Activated naive CD8-positive, alpha-beta T cell treated with anti-CD3 and anti-CD28 coated beads, Interleukin-2, amount 50 U/mL, for 16 hours (primary cell): ENCODE data around the gene GDF11.
"Not testable (repeated sequence)": the region's sequence is repeated elsewhere in the genome, so short reads cannot be mapped to it uniquely, and the experiment has no call there.

ENCODE experiments used
- DNase-seq: peaks from one replicate; pipeline ENCODE4 v3.0.0-alpha.2; 2020; ENCODE audit warnings: low read depth, low spot score

GDF11 gene

GRCh38 chr12:55741931-55742680 is 816 bp upstream of the GDF11 start:
- DNase-seq = no peak

GRCh38 chr12:55743406-55744339 is 751 bp downstream of the GDF11 start:
- no peak for DNase-seq

GRCh38 chr12:55744340-55745030 is 1.6 kb downstream of the GDF11 start:
- no peak for DNase-seq

GRCh38 chr12:55745361-55746173 is 2.6 kb downstream of the GDF11 start:
- DNase-seq = no peak

- DNase-seq = no peak
These were observed 3.4 kb downstream of the GDF11 start for GRCh38 chr12:55746174-55746912.

- no peak for DNase-seq
These were observed 4.0 kb downstream of the GDF11 start for GRCh38 chr12:55746913-55747231.

- DNase-seq = no peak
These were observed 5.5 kb downstream of the GDF11 start for GRCh38 chr12:55748230-55748993.

- DNase-seq = no peak
These were observed 12.3 kb downstream of the GDF11 start for GRCh38 chr12:55755246-55755645.

- no peak for DNase-seq
These were observed 14.8 kb downstream of the GDF11 start for GRCh38 chr12:55757701-55758100.

- not testable (repeated sequence) for DNase-seq
These were observed 15.7 kb downstream of the GDF11 start for GRCh38 chr12:55758575-55758974.

- DNase-seq = no peak
These were observed 17.7 kb downstream of the GDF11 start for GRCh38 chr12:55760663-55761062.

- no peak for DNase-seq
These were observed 19.7 kb downstream of the GDF11 start for GRCh38 chr12:55762646-55763045.

GRCh38 chr12:55765736-55766290 is 22.9 kb downstream of the GDF11 start:
- DNase-seq = no peak

- DNase-seq = no peak
These were observed 24.2 kb downstream of the GDF11 start for GRCh38 chr12:55767156-55767555.

GRCh38 chr12:55771736-55772135 is 28.8 kb downstream of the GDF11 start:
- DNase-seq = no peak

GRCh38 chr12:55777856-55778255 is 34.9 kb downstream of the GDF11 start:
- DNase-seq = no peak

GRCh38 chr12:55780685-55781084 is 37.8 kb downstream of the GDF11 start:
- no peak for DNase-seq

- no peak for DNase-seq
These were observed 45.6 kb downstream of the GDF11 start for GRCh38 chr12:55788546-55788945.

GRCh38 chr12:55789171-55789570 is 46.2 kb downstream of the GDF11 start:
- DNase-seq = no peak

GRCh38 chr12:55789893-55790292 is 47.0 kb downstream of the GDF11 start:
- DNase-seq = no peak
